ENCODE data around the gene COL23A1. TPM values are rescaled to one million over a fixed set of nuclear protein-coding genes. Genes with fewer than 3 reads are reported as not detected.

The COL23A1 gene
- total and polyA plus RNA-seq, 2 of the 8 experiments (the other 6 are each of a cell fraction or from before 2014, with no cell fraction given) = 3.1 to 4.7 TPM

- TF ChIP-seq BRCA1 (IDR thresholded peaks at IDR 0.05; ENCODE audit: low read depth, low read length) (no peak), FOSL1 (IDR thresholded peaks at IDR 0.05; ENCODE audit: insufficient read depth, low read depth, low read length) (no peak)
Observed at GRCh38 chr5:178346607-178347334, 243.4 kb downstream of the COL23A1 start (continued).

Measured in H1 (cell line).